ENCODE data around the gene GOPC.

DNA sequence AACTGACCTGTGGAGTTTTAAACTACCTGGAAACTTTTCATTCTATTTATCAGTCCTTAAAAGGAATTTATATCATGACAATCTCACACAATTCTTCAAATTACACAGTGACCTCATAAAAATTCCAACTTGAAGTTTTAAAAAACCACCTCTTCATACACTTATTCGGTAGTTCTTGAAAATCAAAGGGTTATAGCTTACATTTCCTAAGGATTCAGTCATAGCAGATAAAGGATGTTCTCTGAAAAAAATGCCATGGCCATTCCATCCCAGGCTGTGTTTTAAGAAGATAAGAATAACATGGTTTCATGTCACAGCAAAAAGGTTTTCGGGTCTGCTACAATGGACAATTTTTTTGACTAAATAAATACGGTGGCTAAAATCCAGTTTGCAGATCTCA lies 41.2 kb downstream of the GOPC start:
- TF ChIP-seq, protein P1, sequence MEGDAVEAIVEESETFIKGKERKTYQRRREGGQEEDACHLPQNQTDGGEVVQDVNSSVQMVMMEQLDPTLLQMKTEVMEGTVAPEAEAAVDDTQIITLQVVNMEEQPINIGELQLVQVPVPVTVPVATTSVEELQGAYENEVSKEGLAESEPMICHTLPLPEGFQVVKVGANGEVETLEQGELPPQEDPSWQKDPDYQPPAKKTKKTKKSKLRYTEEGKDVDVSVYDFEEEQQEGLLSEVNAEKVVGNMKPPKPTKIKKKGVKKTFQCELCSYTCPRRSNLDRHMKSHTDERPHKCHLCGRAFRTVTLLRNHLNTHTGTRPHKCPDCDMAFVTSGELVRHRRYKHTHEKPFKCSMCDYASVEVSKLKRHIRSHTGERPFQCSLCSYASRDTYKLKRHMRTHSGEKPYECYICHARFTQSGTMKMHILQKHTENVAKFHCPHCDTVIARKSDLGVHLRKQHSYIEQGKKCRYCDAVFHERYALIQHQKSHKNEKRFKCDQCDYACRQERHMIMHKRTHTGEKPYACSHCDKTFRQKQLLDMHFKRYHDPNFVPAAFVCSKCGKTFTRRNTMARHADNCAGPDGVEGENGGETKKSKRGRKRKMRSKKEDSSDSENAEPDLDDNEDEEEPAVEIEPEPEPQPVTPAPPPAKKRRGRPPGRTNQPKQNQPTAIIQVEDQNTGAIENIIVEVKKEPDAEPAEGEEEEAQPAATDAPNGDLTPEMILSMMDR (IDR thresholded peaks at IDR 0.05; ENCODE audit: low read depth, low read length), result no peak
- no peak for TF ChIP-seq EZH2phosphoT487 (IDR thresholded peaks at IDR 0.05; ENCODE audit: low read depth)

Data from OCI-LY3 (cell line).